Measurements from ENCODE around the gene GIMAP7. TPM values are rescaled to one million over a fixed set of nuclear protein-coding genes. Genes with fewer than 3 reads are reported as not detected.
"Not testable (repeated sequence)": the region's sequence is repeated elsewhere in the genome, so short reads cannot be mapped to it uniquely, and the experiment has no call there.

GIMAP7 gene
- total RNA-seq, 1 donor from 2014 or later, result 45.0 TPM

- H3K4me1 Mint-ChIP-seq, result peaks cover 72% of the 10 kb centered on the region
- H3K27ac Mint-ChIP-seq, result peak overlapping the region; percentile 100
- intact Hi-C loops (cut with micrococcal nuclease); H3K27me3 Mint-ChIP-seq; H3K9me3 Mint-ChIP-seq: not testable (repeated sequence)
- DNase-seq, result peak; percentile 84
- H3K4me3 Mint-ChIP-seq, result peak overlapping the region; percentile 83
- H3K36me3 Mint-ChIP-seq (ENCODE audit: low read depth), result peaks cover 20% of the 10 kb centered on the region
Measured at GRCh38 chr7:150484071-150484470, 30.6 kb upstream of the GIMAP7 start.

GRCh38 chr7:150487625-150488024, 27.0 kb upstream of the GIMAP7 start:
- peaks cover 14% of the 10 kb centered on the region for H3K9me3 Mint-ChIP-seq
- no peak for DNase-seq
- peaks cover 52% of the 10 kb centered on the region for H3K4me1 Mint-ChIP-seq
- H3K27me3 Mint-ChIP-seq, result no peaks in the 10 kb centered on the region
- H3K4me3 Mint-ChIP-seq, result no peak overlapping the region
- no peak overlapping the region for H3K27ac Mint-ChIP-seq
- intact Hi-C loops (cut with micrococcal nuclease), result no loop called here
- H3K36me3 Mint-ChIP-seq (ENCODE audit: low read depth), result peaks cover 36% of the 10 kb centered on the region

DNA sequence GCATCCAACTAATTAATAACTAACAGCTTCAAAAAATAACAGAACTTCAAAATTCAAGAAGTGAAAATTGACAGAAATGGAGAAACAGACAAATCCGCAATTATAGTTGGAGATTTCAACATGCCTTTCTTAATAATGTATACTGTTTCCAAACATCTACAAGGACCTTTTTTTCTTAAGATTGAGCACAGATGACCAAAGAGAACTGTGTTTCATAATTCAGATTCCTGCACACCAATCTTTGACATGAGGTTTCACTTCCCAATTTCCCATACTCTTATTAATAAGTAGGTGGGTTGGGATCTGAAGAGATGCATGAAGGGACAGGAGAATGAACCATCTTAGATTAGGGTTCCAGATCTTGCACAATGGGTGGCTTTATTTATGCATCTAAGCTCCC, 24.9 kb upstream of the GIMAP7 start:
- Mint-ChIP-seq H3K4me1 (peaks cover 33% of the 10 kb centered on the region), H3K4me3 (no peak overlapping the region), H3K9me3 (peaks cover 18% of the 10 kb centered on the region), H3K27ac (no peak overlapping the region), H3K27me3 (no peaks in the 10 kb centered on the region), H3K36me3 (ENCODE audit: low read depth) (peaks cover 44% of the 10 kb centered on the region)
- DNase-seq, result no peak
- intact Hi-C loops (cut with micrococcal nuclease), result no loop called here

- Mint-ChIP-seq H3K9me3 (peaks cover 29% of the 10 kb centered on the region), H3K4me1 (peaks cover 24% of the 10 kb centered on the region), H3K36me3 (ENCODE audit: low read depth) (peaks cover 55% of the 10 kb centered on the region)
- H3K4me3 Mint-ChIP-seq; DNase-seq; intact Hi-C loops (cut with micrococcal nuclease); H3K27ac Mint-ChIP-seq; H3K27me3 Mint-ChIP-seq: not testable (repeated sequence)
Measured at GRCh38 chr7:150493442-150493841, 21.2 kb upstream of the GIMAP7 start.

GRCh38 chr7:150502519-150502918, 12.2 kb upstream of the GIMAP7 start:
- H3K9me3 Mint-ChIP-seq, result peaks cover 25% of the 10 kb centered on the region
- DNase-seq, result peak; percentile 85
- intact Hi-C loops (cut with micrococcal nuclease), result loop anchor here (1.0 kb wide), 1 partner anchor 21 kb away; no protein-coding TSS in a partner anchor
- H3K4me1 Mint-ChIP-seq, result peaks cover 66% of the 10 kb centered on the region
- H3K36me3 Mint-ChIP-seq (ENCODE audit: low read depth), result peaks cover 41% of the 10 kb centered on the region
- peak overlapping the region; percentile 58 for H3K4me3 Mint-ChIP-seq
- H3K27ac Mint-ChIP-seq, result peak overlapping the region; percentile 93
- H3K27me3 Mint-ChIP-seq, result no peaks in the 10 kb centered on the region

DNA sequence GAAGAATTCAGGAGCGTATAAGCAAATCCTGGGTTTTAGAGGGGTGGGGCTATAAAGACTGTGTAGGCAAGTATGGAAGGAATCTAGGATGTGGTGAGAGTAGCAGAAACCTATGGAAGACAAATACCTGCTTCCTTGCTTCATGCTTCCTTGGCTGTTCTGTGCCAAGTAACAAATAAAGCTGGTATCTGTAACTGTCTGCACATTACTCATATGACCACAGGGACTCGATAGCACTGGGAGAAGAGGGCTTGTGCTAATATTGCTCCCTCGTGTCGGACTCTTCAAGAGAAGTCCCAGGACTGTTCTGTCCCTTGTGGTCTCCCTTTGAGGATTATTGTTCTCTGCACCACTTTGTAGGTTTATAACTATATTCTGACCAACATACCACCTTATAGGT, 11.5 kb upstream of the GIMAP7 start:
- H3K36me3 Mint-ChIP-seq (ENCODE audit: low read depth), result peaks cover 35% of the 10 kb centered on the region
- intact Hi-C loops (cut with micrococcal nuclease), result no loop called here
- peak overlapping the region; percentile 58 for H3K4me3 Mint-ChIP-seq
- H3K9me3 Mint-ChIP-seq, result peaks cover 19% of the 10 kb centered on the region
- peak overlapping the region; percentile 93 for H3K27ac Mint-ChIP-seq
- DNase-seq, result peak; percentile 60
- no peaks in the 10 kb centered on the region for H3K27me3 Mint-ChIP-seq
- H3K4me1 Mint-ChIP-seq, result peaks cover 68% of the 10 kb centered on the region

GRCh38 chr7:150503581-150503980, 11.1 kb upstream of the GIMAP7 start:
- H3K9me3 Mint-ChIP-seq, result peaks cover 16% of the 10 kb centered on the region
- H3K4me1 Mint-ChIP-seq, result peaks cover 71% of the 10 kb centered on the region
- H3K27ac Mint-ChIP-seq, result peak overlapping the region; percentile 93
- H3K4me3 Mint-ChIP-seq, result peak overlapping the region; percentile 58
- no peaks in the 10 kb centered on the region for H3K27me3 Mint-ChIP-seq
- H3K36me3 Mint-ChIP-seq (ENCODE audit: low read depth), result peaks cover 33% of the 10 kb centered on the region
- intact Hi-C loops (cut with micrococcal nuclease), result no loop called here
- peak; percentile 74 for DNase-seq

- peak overlapping the region; percentile 83 for H3K4me3 Mint-ChIP-seq
- intact Hi-C loops (cut with micrococcal nuclease), result no loop called here
- peaks cover 12% of the 10 kb centered on the region for H3K36me3 Mint-ChIP-seq (ENCODE audit: low read depth)
- peaks cover 80% of the 10 kb centered on the region for H3K4me1 Mint-ChIP-seq
- H3K27me3 Mint-ChIP-seq, result no peaks in the 10 kb centered on the region
- peak; percentile 79 for DNase-seq
- peaks cover 15% of the 10 kb centered on the region for H3K9me3 Mint-ChIP-seq
- peak overlapping the region; percentile 89 for H3K27ac Mint-ChIP-seq
Measured at GRCh38 chr7:150507947-150508602, 6.6 kb upstream of the GIMAP7 start.

- peaks cover 18% of the 10 kb centered on the region for H3K36me3 Mint-ChIP-seq (ENCODE audit: low read depth)
- intact Hi-C loops (cut with micrococcal nuclease), result no loop called here
- H3K4me3 Mint-ChIP-seq, result peak overlapping the region; percentile 40
- H3K9me3 Mint-ChIP-seq, result peaks cover 15% of the 10 kb centered on the region
- peak overlapping the region; percentile 82 for H3K27ac Mint-ChIP-seq
- peaks cover 72% of the 10 kb centered on the region for H3K4me1 Mint-ChIP-seq
- DNase-seq, result peak; percentile 68
- H3K27me3 Mint-ChIP-seq, result no peaks in the 10 kb centered on the region
Measured at GRCh38 chr7:150511048-150511447, 3.6 kb upstream of the GIMAP7 start.

- Mint-ChIP-seq H3K9me3 (peaks cover 15% of the 10 kb centered on the region), H3K27ac (peak overlapping the region; percentile 99), H3K4me3 (peak overlapping the region; percentile 99), H3K4me1 (peaks cover 60% of the 10 kb centered on the region), H3K27me3 (no peaks in the 10 kb centered on the region), H3K36me3 (ENCODE audit: low read depth) (peaks cover 33% of the 10 kb centered on the region)
- DNase-seq, result no peak
- intact Hi-C loops (cut with micrococcal nuclease), result loop anchor here (1.0 to 2.0 kb wide), 2 partner anchors 9 to 155 kb away; no protein-coding TSS in a partner anchor
Measured at GRCh38 chr7:150513758-150514157, 914 bp upstream of the GIMAP7 start.

DNA sequence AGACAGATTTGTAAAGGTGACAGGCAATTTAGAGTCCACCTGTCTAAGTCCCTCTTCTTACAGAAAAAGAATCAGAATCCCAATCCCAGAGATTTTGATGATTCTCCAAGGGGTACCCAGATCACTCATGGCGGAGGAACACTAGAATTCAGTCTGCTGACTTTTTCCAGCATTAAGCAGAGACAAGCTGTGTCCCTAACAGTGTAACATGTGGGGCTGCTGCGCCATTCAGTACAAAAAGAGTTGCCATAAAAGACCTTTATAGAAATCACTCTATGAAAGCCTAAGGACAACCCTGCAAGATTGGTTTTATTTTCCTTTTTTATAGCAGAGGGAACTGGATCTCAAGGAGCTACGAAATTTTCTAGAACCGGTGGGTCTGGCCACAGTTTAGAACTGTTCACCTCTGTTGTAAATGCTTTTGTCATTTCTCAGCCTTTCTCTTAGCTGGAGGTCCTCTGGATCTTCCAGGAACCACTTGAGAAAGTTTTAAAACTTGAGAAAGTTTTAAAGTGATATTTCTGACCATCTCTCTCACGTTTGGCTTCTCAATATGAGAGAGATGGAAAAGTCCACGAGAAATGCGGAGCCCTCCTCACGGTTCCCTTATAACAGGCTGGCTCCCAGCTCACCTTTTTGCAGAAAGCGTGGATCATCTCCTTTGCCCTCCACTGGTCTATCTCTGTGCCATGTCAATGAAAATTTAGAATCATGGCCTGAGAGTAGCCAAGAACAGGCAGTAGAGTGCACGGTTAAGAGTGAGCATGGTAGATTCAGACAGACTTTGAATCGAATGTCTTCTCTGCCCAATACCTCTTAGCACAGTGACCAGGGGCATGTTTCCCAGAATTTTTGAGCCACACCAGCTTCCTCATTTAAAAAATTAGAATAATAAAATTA, 826 bp downstream of the GIMAP7 start:
- DNase-seq, result peak; percentile 78
- peaks cover 52% of the 10 kb centered on the region for H3K4me1 Mint-ChIP-seq
- peak overlapping the region; percentile 99 for H3K4me3 Mint-ChIP-seq
- H3K27ac Mint-ChIP-seq, result peak overlapping the region; percentile 99
- H3K36me3 Mint-ChIP-seq (ENCODE audit: low read depth), result peaks cover 41% of the 10 kb centered on the region
- no peaks in the 10 kb centered on the region for H3K27me3 Mint-ChIP-seq
- H3K9me3 Mint-ChIP-seq, result peaks cover 11% of the 10 kb centered on the region
- intact Hi-C loops (cut with micrococcal nuclease), result loop anchor here (1.0 to 5.0 kb wide), 7 partner anchors 34 to 240 kb away; partner anchors contain the start of genes GIMAP4 and GIMAP6

- peak; percentile 69 for DNase-seq
- Mint-ChIP-seq H3K4me1 (peaks cover 47% of the 10 kb centered on the region), H3K4me3 (peak overlapping the region; percentile 99), H3K27me3 (no peaks in the 10 kb centered on the region), H3K36me3 (ENCODE audit: low read depth) (peaks cover 45% of the 10 kb centered on the region), H3K27ac (peak overlapping the region; percentile 90), H3K9me3 (no peaks in the 10 kb centered on the region)
- intact Hi-C loops (cut with micrococcal nuclease), result loop anchor here (1.0 to 5.0 kb wide), 3 partner anchors 50 to 238 kb away; partner anchors contain the start of genes GIMAP4 and GIMAP6
Measured at GRCh38 chr7:150516956-150517745, 2.5 kb downstream of the GIMAP7 start.

GRCh38 chr7:150519310-150519709, 4.6 kb downstream of the GIMAP7 start:
- Mint-ChIP-seq H3K9me3 (no peaks in the 10 kb centered on the region), H3K27me3 (no peaks in the 10 kb centered on the region), H3K36me3 (ENCODE audit: low read depth) (peaks cover 52% of the 10 kb centered on the region), H3K4me1 (peaks cover 38% of the 10 kb centered on the region), H3K27ac (peak overlapping the region; percentile 97), H3K4me3 (peak overlapping the region; percentile 99)
- intact Hi-C loops (cut with micrococcal nuclease), result loop anchor here (5.0 kb wide), 1 partner anchor 113 kb away; the partner anchor contains the start of gene GIMAP6
- no peak for DNase-seq
